K562 (cell line): ENCODE results near the gene SALL2. TPM values are rescaled to one million over a fixed set of nuclear protein-coding genes. Genes with fewer than 3 reads are reported as not detected.

ENCODE experiments used
- CBX5 ChIP-seq: IDR thresholded peaks from 2 replicates; pipeline ENCODE4 v1.6.1; 2014; ENCODE audit warnings: low read depth, borderline replicate concordance
- SNAPC5 ChIP-seq: fragments of 250-450 bp; sonication (Bioruptor Pico); IDR thresholded peaks from 2 replicates; pipeline ENCODE4 v1.8.0; 2021; ENCODE audit warnings: moderate library complexity, mild to moderate bottlenecking, inconsistent platforms
- TEAD1 ChIP-seq, 2 experiments: fragments of 450-650 bp in 1 of 2; sonication (generic) in 1 of 2; formaldehyde crosslinking; IDR thresholded peaks; 2 replicates each; pipeline versions ENCODE4 v1.4.0 to v1.8.0; 2020 to 2022; ENCODE audit warnings: mild to moderate bottlenecking in 2 of 2, missing genetic modification reagents in 1 of 2
- TRIM25 ChIP-seq: fragments of 450-650 bp; IDR thresholded peaks from 2 replicates; pipeline ENCODE4 v1.7.0; 2016; ENCODE audit warnings: borderline replicate concordance
- ZNF175 ChIP-seq: fragments of 200-800 bp; sonication (Bioruptor generic); IDR thresholded peaks from 2 replicates; pipeline ENCODE4 v1.6.1; 2016; ENCODE audit warnings: low read depth, mild to moderate bottlenecking, missing genetic modification characterization, missing compliant biosample characterization
- ZNF584 ChIP-seq: fragments of 200-800 bp; sonication (Bioruptor generic); IDR thresholded peaks from 2 replicates; pipeline ENCODE4 v1.6.1; 2016; ENCODE audit warnings: low read depth, mild to moderate bottlenecking, missing genetic modification characterization, missing compliant biosample characterization
- polyA plus RNA-seq, 8 experiments: library from polyadenylated mRNA; depleted of rRNA in 4 of 8; stranded (reverse) in 5 of 8; unstranded in 3 of 8; fragments of >200 nt; fragmentation: Nextera tagmentation in 2 of 8; fragmentation: Illumina TruSeq in 1 of 8; extraction: Ambion mirVana in 2 of 8; extraction: Trizol in 1 of 8; gene quantifications; 2 replicates each; pipeline versions ENCODE4 v1.2.1 to v1.2.3, GENCODE V29; 2011 to 2014; ENCODE audit warnings: inconsistent platforms in 1 of 8, missing spikeins in 1 of 8
- total RNA-seq, 7 experiments: library from RNA; depleted of rRNA in 6 of 7; stranded (reverse); fragments of >200 nt in 6 of 7; fragmentation: Illumina TruSeq in 2 of 7; extraction: Trizol in 2 of 7; gene quantifications; 2 replicates each; pipeline versions ENCODE4 v1.2.1 to v1.2.3, GENCODE V29; 2011 to 2021; ENCODE audit warnings: low replicate concordance in 1 of 7
- TF ChIP-seq, protein P1 (sequence below): fragments of 250-450 bp; sonication (Bioruptor Pico); IDR thresholded peaks from 2 replicates; pipeline ENCODE4 v1.6.1; 2021; ENCODE audit warnings: mild to moderate bottlenecking

Gene SALL2
- total and polyA plus RNA-seq, 9 of the 15 experiments (the other 6 are each of a cell fraction or from before 2014, with no cell fraction given) = 6.6 to 30.4 (median 12.9) TPM

DNA sequence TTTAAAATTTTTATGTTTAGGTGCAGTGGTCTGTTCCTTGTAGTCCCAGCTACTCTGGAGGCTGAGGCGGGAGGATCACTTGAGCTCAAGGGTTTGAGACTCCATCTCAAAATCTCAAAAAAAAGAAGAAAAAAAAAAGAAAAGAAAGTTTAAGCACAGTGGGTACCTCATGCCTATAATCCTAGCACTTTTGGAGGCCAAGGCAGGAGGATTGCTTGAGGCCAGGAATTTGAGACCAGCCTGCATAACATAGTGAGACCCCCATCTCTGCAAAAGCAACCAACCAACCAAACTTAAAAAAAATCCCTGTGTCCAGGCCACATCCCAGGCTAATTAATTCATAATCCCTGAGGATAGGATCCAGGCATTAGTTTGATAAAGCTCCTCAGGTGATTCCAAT, 3.4 kb upstream of the SALL2 start (continued):
- TF ChIP-seq, protein P1, sequence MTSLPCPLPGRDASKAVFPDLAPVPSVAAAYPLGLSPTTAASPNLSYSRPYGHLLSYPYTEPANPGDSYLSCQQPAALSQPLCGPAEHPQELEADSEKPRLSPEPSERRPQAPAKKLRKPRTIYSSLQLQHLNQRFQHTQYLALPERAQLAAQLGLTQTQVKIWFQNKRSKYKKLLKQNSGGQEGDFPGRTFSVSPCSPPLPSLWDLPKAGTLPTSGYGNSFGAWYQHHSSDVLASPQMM (CRISPR knock-in tag) = no peak
- no peak for TF ChIP-seq CBX5
- TF ChIP-seq TEAD1 (CRISPR knock-in tag; IDR thresholded peaks at IDR 0.05) = no peak
- TF ChIP-seq SNAPC5 (CRISPR knock-in tag) = no peak
- TF ChIP-seq ZNF584 (CRISPR knock-in tag) = no peak
- TF ChIP-seq ZNF175 (CRISPR knock-in tag) = no peak
- TF ChIP-seq TRIM25 = no peak
- TF ChIP-seq, all 486 proteins: peak for 0
